Neuronal stem cell (in vitro differentiated cells): Measurements from ENCODE around the gene PDLIM7.

Experiments used
- DNase-seq: peaks from one replicate; pipeline ENCODE4 v3.0.0-alpha.2; 2013; ENCODE audit warnings: low spot score
- H2AFZ ChIP-seq: one replicate; pipeline ENCODE4 v1.6.1; 2013; ENCODE audit warnings: mild to moderate bottlenecking, low read length, inconsistent platforms
- H2AK5ac ChIP-seq: 2 replicates; pipeline ENCODE4 v1.6.1; 2013; ENCODE audit warnings: low read depth, mild to moderate bottlenecking, inconsistent platforms, low read length, moderate library complexity, mixed read lengths
- H2BK120ac ChIP-seq: 2 replicates; pipeline ENCODE4 v1.6.1; 2013; ENCODE audit warnings: low read depth, mild to moderate bottlenecking, inconsistent platforms, low read length, moderate library complexity, mixed read lengths
- H2BK12ac ChIP-seq: one replicate; pipeline ENCODE4 v1.6.1; 2013; ENCODE audit warnings: low read length, inconsistent platforms
- H2BK15ac ChIP-seq: 2 replicates; pipeline ENCODE4 v1.6.1; 2013; ENCODE audit warnings: mild to moderate bottlenecking, low read length, inconsistent platforms, mixed read lengths
- H2BK5ac ChIP-seq: one replicate; pipeline ENCODE4 v1.6.1; 2013; ENCODE audit warnings: inconsistent platforms, mild to moderate bottlenecking, low read length, moderate library complexity
- H3K14ac ChIP-seq: one replicate; pipeline ENCODE4 v1.6.1; 2013; ENCODE audit warnings: low read length, inconsistent platforms
- H3K18ac ChIP-seq: 2 replicates; pipeline ENCODE4 v1.6.1; 2013; ENCODE audit warnings: low read length, inconsistent platforms
- H3K23ac ChIP-seq: 2 replicates; pipeline ENCODE4 v1.6.1; 2013; ENCODE audit warnings: low read depth, mild to moderate bottlenecking, mixed read lengths, low read length, inconsistent platforms; ENCODE audit not compliant: poor library complexity
- H3K27ac ChIP-seq: replicated peaks from 3 replicates; pipeline ENCODE4 v1.5.1; 2013; ENCODE audit warnings: low read length, inconsistent platforms
- H3K27me3 ChIP-seq, 3 experiments: 2 replicates each; pipeline ENCODE4 v1.6.1; 2013; ENCODE audit warnings: low read length in 3 of 3, mild to moderate bottlenecking in 2 of 3, inconsistent platforms in 1 of 3, low read depth in 1 of 3, mixed read lengths in 1 of 3, moderate library complexity in 1 of 3; ENCODE audit not compliant: control insufficient read depth in 3 of 3, insufficient read depth in 3 of 3
- H3K36me3 ChIP-seq, 2 donors: replicated peaks in 1 of 2; 2 replicates each; pipeline ENCODE4 v1.6.1; 2013; ENCODE audit warnings: low read length in 2 of 2; ENCODE audit not compliant: control insufficient read depth in 2 of 2, insufficient read depth in 2 of 2
- H3K4ac ChIP-seq: 2 replicates; pipeline ENCODE4 v1.6.1; 2013; ENCODE audit warnings: inconsistent platforms, mild to moderate bottlenecking, low read length, moderate library complexity
- H3K4me1 ChIP-seq, 2 donors: 1 replicate in 1 of 2; 2 replicates in 1 of 2; pipeline ENCODE4 v1.6.1; 2013; ENCODE audit warnings: low read length in 2 of 2, low read depth in 1 of 2; ENCODE audit not compliant: control insufficient read depth in 2 of 2, insufficient read depth in 1 of 2
- H3K4me2 ChIP-seq: one replicate; pipeline ENCODE4 v1.6.1; 2013; ENCODE audit warnings: mild to moderate bottlenecking, low read length, inconsistent platforms; ENCODE audit not compliant: insufficient read depth, poor library complexity, severe bottlenecking
- H3K4me3 ChIP-seq, 2 donors: 2 replicates each; pipeline ENCODE4 v1.5.1; 2013; ENCODE audit warnings: low read length in 2 of 2, mild to moderate bottlenecking in 2 of 2, inconsistent platforms in 1 of 2, moderate library complexity in 1 of 2
- H3K79me1 ChIP-seq: one replicate; pipeline ENCODE4 v1.6.1; 2013; ENCODE audit warnings: low read depth, mild to moderate bottlenecking, inconsistent platforms, low read length, moderate library complexity
- H3K9ac ChIP-seq: one replicate; pipeline ENCODE4 v1.6.1; 2013; ENCODE audit warnings: mild to moderate bottlenecking, low read depth, low read length, inconsistent platforms; ENCODE audit not compliant: poor library complexity
- H3K9me3 ChIP-seq, 2 donors: replicated peaks in 1 of 2; 2 replicates each; pipeline versions ENCODE3 to v1.6.1; 2013; ENCODE audit warnings: low read length in 2 of 2, mild to moderate bottlenecking in 2 of 2, inconsistent platforms in 1 of 2, low read depth in 1 of 2, mixed read lengths in 1 of 2, moderate library complexity in 1 of 2; ENCODE audit not compliant: control insufficient read depth in 2 of 2, insufficient read depth in 1 of 2
- H4K8ac ChIP-seq: one replicate; pipeline ENCODE4 v1.6.1; 2013; ENCODE audit warnings: low read depth, mild to moderate bottlenecking, inconsistent platforms, low read length, moderate library complexity
- H4K91ac ChIP-seq: one replicate; pipeline ENCODE4 v1.6.1; 2013; ENCODE audit warnings: low read length, low read depth, mild to moderate bottlenecking, inconsistent platforms; ENCODE audit not compliant: poor library complexity
- WGBS, 2 donors: extraction: QIAGEN DNeasy Blood & Tissue Kit; methylation state at CpG; one replicate each; pipeline ENCODE4 v1.1.7; 2013; ENCODE audit warnings: missing lambda C conversion rate in 2 of 2, mixed read lengths in 1 of 2; ENCODE audit not compliant: insufficient read length in 2 of 2, insufficient replicate concordance in 1 of 2; ENCODE audit errors: extremely low coverage in 2 of 2; 5-methylcytosine and 5-hydroxymethylcytosine counted together

PDLIM7 gene

DNA sequence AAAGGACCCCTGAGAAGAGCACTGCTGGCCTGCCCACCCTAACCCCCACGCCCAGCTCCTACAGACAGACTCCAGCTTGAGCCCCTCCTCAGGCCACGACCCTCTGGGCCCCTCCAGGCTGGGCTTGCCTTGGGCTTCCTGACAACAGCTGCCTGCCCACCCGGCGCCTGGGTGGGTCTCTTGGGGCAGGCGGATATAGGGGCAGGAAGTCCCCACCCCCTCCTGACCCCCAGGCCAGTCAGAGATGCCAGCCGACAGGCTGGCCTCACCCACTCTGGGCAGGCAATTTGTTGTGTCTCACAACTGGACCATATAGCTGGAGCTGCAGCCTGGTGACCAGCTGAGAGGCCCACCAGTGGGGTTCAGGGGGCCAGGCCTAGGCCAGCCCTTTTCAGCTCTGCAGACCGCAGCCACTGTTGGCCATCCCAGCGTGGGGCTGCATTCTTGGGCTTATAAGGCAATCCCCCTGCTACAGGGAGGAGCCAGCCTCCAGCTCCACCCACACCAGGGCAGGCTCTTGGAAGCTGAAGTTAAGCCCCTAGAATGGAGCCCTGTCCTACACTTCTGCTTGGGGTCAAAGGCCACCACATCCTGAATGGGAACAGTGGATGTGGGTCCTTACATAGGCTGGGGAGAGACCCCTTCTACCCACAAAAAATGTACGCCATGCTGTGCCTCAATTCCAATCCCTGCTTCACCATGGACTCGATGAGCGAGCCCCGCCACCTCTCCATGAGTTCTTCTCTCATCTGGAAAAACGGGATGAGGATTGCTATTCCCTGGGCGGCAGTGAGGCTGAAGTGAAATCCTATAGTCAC, 2.0 kb downstream of the PDLIM7 start:
- peak overlapping the region; percentile 97 for H3K18ac ChIP-seq
- H4K91ac ChIP-seq = peak overlapping the region; percentile 5
- H3K4me3 ChIP-seq = peak overlapping the region; percentile 75 to 89
- peak overlapping the region; percentile 26 for H3K23ac ChIP-seq
- H3K14ac ChIP-seq = peak overlapping the region; percentile 98
- H3K4me2 ChIP-seq = peak overlapping the region; percentile 89
- H2AFZ ChIP-seq = no peak overlapping the region
- H2BK12ac ChIP-seq = peak overlapping the region; percentile 98
- peak overlapping the region; percentile 99 for H2BK5ac ChIP-seq
- H3K36me3 ChIP-seq = peaks cover 27 to 54% of the 10 kb centered on the region in 2 donors
- H2AK5ac ChIP-seq = peak overlapping the region; percentile 98
- peaks cover 15% of the 10 kb centered on the region for H3K79me1 ChIP-seq
- H3K27ac ChIP-seq = peak overlapping the region; percentile 95
- peak; percentile 90 for DNase-seq
- peaks cover 0 to 14% (median 0%) of the 10 kb centered on the region in 3 experiments for H3K27me3 ChIP-seq
- peaks cover 27 to 38% of the 10 kb centered on the region in 2 donors for H3K4me1 ChIP-seq
- no peaks in the 10 kb centered on the region for H3K9me3 ChIP-seq
- H4K8ac ChIP-seq = no peak overlapping the region
- peak overlapping the region; percentile 19 for H2BK120ac ChIP-seq
- no CpG with 5 or more reads among the region's 14 CpGs for WGBS, 2 donors
- H2BK15ac ChIP-seq = peak overlapping the region; percentile 25
- H3K4ac ChIP-seq = peak overlapping the region; percentile 13
- H3K9ac ChIP-seq = peak overlapping the region; percentile 82

GRCh38 chr5:177494346-177495195, 2.8 kb downstream of the PDLIM7 start:
- H3K79me1 ChIP-seq = peaks cover 20% of the 10 kb centered on the region
- DNase-seq = peak; percentile 54
- H2BK15ac ChIP-seq = peak overlapping the region; percentile 41
- no peak overlapping the region for H4K8ac ChIP-seq
- peaks cover 36 to 63% of the 10 kb centered on the region in 2 donors for H3K36me3 ChIP-seq
- H2AK5ac ChIP-seq = peak overlapping the region; percentile 87
- H3K9me3 ChIP-seq = no peaks in the 10 kb centered on the region
- no peak overlapping the region for H2AFZ ChIP-seq
- WGBS, 2 donors = no CpG with 5 or more reads among the region's 11 CpGs
- peak overlapping the region; percentile 5 for H4K91ac ChIP-seq
- H3K18ac ChIP-seq = peak overlapping the region; percentile 68
- H2BK5ac ChIP-seq = peak overlapping the region; percentile 95
- peak overlapping the region; percentile 19 for H2BK120ac ChIP-seq
- H3K23ac ChIP-seq = peak overlapping the region; percentile 26
- no peak overlapping the region for H3K4ac ChIP-seq
- H3K4me3 ChIP-seq = peak overlapping the region; percentile 15 to 21
- peak overlapping the region; percentile 82 for H3K9ac ChIP-seq
- H3K4me2 ChIP-seq = peak overlapping the region; percentile 53
- H3K14ac ChIP-seq = peak overlapping the region; percentile 98
- H3K27me3 ChIP-seq = peaks cover 0 to 11% (median 0%) of the 10 kb centered on the region in 3 experiments
- peak overlapping the region; percentile 95 for H3K27ac ChIP-seq
- H3K4me1 ChIP-seq = peaks cover 26 to 37% of the 10 kb centered on the region in 2 donors
- peak overlapping the region; percentile 98 for H2BK12ac ChIP-seq

GRCh38 chr5:177493795-177494345, 3.5 kb downstream of the PDLIM7 start:
- H2AFZ ChIP-seq = no peak overlapping the region
- H3K4me1 ChIP-seq = peaks cover 26 to 37% of the 10 kb centered on the region in 2 donors
- DNase-seq = no peak
- peaks cover 0 to 9% (median 0%) of the 10 kb centered on the region in 3 experiments for H3K27me3 ChIP-seq
- no peak overlapping the region for H3K23ac ChIP-seq
- no peak overlapping the region for H3K4ac ChIP-seq
- H3K14ac ChIP-seq = no peak overlapping the region
- H4K8ac ChIP-seq = no peak overlapping the region
- H2BK12ac ChIP-seq = no peak overlapping the region
- peak overlapping the region; percentile 46 for H3K9ac ChIP-seq
- no CpG with 5 or more reads among the region's 5 CpGs for WGBS, 2 donors
- peak overlapping the region; percentile 95 for H3K27ac ChIP-seq
- no peak overlapping the region for H3K18ac ChIP-seq
- H3K79me1 ChIP-seq = peaks cover 22% of the 10 kb centered on the region
- H2BK15ac ChIP-seq = no peak overlapping the region
- no peaks in the 10 kb centered on the region for H3K9me3 ChIP-seq
- no peak overlapping the region for H4K91ac ChIP-seq
- no peak overlapping the region for H3K4me2 ChIP-seq
- H3K4me3 ChIP-seq = no peak overlapping the region
- H2BK120ac ChIP-seq = no peak overlapping the region
- peaks cover 42 to 70% of the 10 kb centered on the region in 2 donors for H3K36me3 ChIP-seq
- no peak overlapping the region for H2BK5ac ChIP-seq
- peak overlapping the region; percentile 9 for H2AK5ac ChIP-seq
